ENCODE measurements around the gene MAPRE2.

DNA sequence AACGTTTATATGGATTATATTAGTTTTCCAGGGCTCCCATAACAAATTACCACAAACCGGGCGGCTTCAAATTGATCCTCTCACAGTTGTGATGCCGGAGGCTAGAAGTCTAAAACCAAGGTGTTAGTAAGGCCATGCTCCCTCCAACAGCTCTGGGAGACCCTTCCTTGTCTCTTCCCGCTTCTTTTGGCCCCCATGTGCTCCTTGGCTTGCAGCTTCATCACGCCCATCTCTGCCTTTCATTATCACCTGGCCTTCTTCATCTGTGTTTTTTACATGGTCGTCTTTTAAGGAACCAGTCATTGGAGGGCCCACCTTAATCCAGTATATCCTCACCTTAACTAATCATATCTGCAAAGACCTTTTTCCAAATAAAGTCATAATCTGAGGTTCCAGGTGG, 13.9 kb downstream of the MAPRE2 start:
- TF ChIP-seq POLR2A (IDR thresholded peaks at IDR 0.05) = no peak
- TF ChIP-seq, protein P1, sequence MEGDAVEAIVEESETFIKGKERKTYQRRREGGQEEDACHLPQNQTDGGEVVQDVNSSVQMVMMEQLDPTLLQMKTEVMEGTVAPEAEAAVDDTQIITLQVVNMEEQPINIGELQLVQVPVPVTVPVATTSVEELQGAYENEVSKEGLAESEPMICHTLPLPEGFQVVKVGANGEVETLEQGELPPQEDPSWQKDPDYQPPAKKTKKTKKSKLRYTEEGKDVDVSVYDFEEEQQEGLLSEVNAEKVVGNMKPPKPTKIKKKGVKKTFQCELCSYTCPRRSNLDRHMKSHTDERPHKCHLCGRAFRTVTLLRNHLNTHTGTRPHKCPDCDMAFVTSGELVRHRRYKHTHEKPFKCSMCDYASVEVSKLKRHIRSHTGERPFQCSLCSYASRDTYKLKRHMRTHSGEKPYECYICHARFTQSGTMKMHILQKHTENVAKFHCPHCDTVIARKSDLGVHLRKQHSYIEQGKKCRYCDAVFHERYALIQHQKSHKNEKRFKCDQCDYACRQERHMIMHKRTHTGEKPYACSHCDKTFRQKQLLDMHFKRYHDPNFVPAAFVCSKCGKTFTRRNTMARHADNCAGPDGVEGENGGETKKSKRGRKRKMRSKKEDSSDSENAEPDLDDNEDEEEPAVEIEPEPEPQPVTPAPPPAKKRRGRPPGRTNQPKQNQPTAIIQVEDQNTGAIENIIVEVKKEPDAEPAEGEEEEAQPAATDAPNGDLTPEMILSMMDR (IDR thresholded peaks at IDR 0.05) = no peak
